Glomerular endothelial cell (primary cell): ENCODE measurements around the gene OR2G2. TPM values are rescaled to one million over a fixed set of nuclear protein-coding genes. Genes with fewer than 3 reads are reported as not detected.

Experiments
- total RNA-seq: library from RNA; depleted of rRNA; stranded (reverse); fragments of >200 nt; gene quantifications from 2 replicates; pipeline ENCODE4 v1.2.3, GENCODE V29; 2015

OR2G2 gene
- total RNA-seq, 1 donor from 2014 or later, result not detected

Other genes with a start within 250 kb of the OR2G2 start
- 0.58 and 1.0 TPM in 2 replicates for gene NLRP3, start 172.2 kb upstream of the OR2G2 start, total RNA-seq
- gene OR2B11, start 130.3 kb upstream of the OR2G2 start, total RNA-seq, result not detected in 2 replicates
- not detected in 2 replicates for gene OR2C3, start 51.9 kb upstream of the OR2G2 start, total RNA-seq
- not detected in 2 replicates for gene GCSAML, start 39.2 kb upstream of the OR2G2 start, total RNA-seq
- gene OR2G3, start 17.2 kb downstream of the OR2G2 start, total RNA-seq, result not detected in 2 replicates
- not detected in 2 replicates for gene OR13G1, start 91.4 kb downstream of the OR2G2 start, total RNA-seq
- not detected in 2 replicates for gene OR6F1, start 128.3 kb downstream of the OR2G2 start, total RNA-seq
- gene OR14K1, start 150.3 kb downstream of the OR2G2 start, total RNA-seq, result not detected in 2 replicates
- not detected in 2 replicates for gene OR14A2, start 159.8 kb downstream of the OR2G2 start, total RNA-seq
- gene OR1C1, start 172.2 kb downstream of the OR2G2 start, total RNA-seq, result not detected in 2 replicates
- gene OR14A16, start 235.8 kb downstream of the OR2G2 start, total RNA-seq, result not detected in 2 replicates